Suppressor macrophage (primary cell): ENCODE measurements around the gene MMP2.

Experiments
- DNase-seq, 4 experiments: peaks; one replicate each; pipeline ENCODE4 v3.0.0-alpha.2; 2020 to 2022

The MMP2 gene

DNA sequence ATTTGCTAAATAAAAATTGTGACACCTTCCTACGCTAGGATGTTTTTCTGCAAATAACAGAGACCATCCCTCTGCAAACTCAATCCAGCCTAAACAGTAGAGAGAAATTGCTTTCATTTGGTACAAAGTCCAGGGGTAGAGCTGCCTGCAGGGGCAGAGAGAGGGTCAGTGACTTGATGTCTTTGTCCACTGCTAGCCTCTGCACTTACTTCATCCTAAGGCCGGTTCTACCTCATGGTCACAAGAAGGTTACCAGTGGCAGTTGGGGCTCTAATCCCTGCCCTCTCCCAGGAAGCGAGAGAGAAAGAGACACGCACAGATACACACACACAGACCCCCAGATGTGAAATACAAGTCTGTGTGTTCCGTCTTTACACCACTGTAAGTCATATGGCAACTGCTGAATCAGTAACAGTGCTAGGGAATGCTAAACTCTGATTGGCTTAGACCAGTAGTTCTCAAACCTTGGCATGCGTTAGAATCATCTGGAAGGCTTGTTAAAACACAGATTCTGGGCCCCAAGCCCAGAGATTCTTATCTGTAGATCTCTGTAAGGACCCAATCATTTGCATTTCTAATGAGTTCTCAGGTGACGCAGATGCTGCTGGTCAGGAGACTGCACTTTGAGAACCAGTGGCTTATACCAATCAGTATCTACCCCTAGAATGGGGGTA lies 16.8 kb downstream of the MMP2 start:
- no peak for DNase-seq

DNA sequence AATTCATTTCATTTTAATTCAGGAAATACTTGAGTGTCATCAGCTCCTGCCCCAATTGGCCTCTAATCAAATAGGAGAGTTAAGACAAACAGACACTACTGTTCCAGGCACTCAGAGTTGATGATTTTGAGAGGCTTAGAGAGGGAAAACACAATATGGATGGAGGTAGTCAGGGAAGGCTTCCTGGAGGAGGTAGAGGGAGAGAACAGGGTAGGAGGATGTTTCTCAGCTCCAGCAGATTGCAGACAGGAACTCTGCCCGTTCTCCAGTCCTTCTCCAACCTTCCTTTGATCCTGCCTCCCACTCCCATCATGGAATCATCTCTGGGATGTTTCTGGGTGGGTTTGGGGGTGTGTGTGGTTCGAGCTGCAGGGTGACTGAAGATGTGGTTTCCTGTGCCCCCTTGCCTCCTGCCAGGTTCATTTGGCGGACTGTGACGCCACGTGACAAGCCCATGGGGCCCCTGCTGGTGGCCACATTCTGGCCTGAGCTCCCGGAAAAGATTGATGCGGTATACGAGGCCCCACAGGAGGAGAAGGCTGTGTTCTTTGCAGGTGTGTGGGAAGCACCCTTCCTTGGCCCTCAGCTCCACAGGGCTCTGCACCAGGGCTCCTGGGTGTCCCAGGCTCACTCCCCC lies 17.6 kb downstream of the MMP2 start:
- DNase-seq = no peak

DNA sequence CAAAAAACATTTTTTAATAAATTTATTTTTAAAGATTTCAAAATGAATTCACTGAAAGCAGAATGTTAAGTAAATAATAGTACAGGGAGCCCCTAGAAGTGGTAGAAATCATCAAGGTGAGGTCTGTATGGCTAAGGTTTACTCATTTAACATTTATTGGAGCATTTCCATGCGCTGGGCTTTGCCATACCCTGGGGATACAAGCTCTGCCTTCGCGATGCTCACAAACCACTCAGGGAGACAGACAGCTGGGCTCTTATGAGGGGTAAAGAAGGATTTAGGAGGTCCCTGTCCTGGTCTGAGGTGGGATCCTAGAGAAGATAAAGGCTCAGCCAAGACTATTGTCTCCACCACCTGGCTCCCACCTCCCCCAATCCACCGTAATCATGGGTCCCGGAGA lies 18.6 kb downstream of the MMP2 start:
- DNase-seq = no peak

DNA sequence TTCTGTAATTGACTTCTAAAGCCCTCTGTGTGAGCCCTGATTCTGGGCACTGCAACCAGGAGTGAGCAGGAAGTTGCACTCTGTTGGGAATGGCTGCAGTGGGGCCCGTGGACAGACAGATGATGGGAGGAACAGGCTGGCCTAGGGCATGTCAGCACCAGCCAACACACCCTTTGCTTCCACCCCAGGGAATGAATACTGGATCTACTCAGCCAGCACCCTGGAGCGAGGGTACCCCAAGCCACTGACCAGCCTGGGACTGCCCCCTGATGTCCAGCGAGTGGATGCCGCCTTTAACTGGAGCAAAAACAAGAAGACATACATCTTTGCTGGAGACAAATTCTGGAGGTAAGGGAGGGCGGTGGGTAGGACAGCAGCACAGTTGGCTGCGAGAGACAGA lies 19.1 kb downstream of the MMP2 start:
- no peak for DNase-seq

DNA sequence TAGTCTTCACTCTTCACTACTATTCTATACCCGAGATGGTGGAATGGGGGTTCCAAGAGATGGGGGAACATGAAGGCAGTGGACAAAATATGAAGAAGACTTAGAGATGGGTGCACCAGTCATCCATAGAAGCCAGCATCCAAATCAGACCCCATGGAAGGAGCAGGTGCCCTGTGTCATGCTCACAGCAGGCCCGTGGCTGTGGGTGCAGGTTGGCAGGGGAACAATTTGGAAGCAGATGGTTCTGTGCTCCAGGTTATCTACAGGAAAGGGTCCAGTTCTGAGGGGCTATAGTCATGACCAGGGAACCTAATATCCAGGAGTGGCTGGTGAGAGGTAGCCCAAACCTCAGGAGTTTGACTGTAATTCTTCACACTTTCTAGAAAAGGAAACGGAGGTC lies 20.3 kb downstream of the MMP2 start:
- DNase-seq = no peak

DNA sequence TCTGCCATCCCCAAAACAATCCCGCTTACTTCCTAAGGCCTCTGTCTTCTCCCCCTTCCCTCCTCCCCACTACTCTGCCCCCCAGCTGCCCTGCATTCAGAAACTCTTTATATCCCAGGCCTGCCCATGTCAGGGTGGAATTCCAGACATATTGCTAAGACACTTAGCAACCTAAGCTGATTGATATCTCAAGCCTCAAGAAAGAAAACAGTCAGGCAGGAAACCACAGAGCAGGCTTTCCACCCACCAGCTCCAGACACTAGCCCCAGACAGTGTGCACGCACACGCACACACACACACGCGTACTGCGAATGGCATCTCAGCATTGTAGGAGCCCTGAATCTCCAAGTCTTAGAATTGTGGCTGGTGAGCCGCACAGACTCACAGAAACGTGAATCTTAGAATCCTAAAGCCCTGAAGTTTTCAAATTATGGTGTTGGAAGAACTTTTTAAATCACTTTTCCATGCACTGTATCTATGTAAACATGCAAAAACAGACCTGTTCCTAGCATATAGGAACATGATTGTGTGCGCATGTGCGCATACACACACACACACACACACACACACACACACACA lies 21.0 kb downstream of the MMP2 start:
- peak; percentile 60 to 68 (median 65) for DNase-seq

DNA sequence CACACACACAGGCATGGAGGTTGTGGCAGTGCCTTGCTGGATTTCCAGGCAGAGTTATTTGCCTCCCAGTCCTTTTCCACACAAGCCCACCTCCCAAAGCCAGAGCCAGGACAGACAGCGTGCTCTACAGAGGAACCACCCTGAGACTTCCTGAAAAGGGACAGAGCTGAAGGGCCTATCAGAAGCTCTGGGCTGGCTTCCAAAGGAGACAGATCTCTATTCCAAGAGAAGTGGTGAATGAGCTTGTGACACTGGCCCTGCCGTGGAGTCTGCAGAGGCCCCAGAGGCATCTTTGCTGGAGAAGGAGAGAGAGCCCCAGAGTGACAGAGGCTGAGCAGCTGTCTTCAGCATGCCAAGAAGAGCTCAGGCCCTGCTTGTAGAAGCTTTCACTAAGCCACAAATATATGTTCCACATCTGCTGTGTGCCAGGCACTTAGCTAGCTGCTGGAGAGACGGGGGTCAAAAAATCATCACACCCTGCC lies 21.6 kb downstream of the MMP2 start:
- peak; percentile 79 to 90 (median 86) for DNase-seq

DNA sequence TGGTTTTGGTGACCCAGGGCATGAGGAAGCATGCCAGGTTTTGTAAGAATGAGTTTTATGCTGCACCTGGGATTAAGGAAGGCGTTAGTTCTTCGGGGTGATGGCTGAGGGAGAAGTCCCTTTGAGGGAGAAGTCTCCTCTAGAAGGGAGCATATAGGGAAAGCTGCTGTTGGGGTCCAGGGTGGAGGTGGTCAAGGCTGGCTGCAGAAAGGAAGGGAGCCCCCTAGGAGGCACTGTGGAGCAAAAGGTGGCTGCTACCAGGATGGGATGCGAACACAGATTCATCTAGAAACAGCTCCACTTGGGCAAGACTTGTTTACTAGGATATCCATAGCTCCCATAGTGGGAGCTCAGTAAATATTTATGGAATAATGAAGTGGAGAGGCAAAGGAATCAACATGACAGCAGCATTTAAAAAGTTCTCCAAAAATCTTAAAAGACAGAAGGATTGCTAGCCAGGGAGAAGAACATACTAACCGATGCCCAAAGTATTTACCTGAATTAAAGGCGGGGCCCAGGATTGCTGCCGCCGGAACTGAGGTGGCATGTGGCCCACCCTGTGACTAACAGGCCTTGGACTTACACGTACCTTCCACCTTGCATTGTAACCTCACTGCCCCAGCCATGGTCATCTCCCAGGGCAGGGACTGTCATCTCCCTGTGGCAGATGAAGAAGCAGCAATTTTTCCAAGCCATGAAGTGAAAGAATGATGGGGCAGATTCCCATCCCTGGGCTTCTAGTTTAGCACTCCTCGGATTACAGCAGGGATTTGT lies 22.7 kb downstream of the MMP2 start:
- peak in 1 of 4 experiments; percentile 18 for DNase-seq

DNA sequence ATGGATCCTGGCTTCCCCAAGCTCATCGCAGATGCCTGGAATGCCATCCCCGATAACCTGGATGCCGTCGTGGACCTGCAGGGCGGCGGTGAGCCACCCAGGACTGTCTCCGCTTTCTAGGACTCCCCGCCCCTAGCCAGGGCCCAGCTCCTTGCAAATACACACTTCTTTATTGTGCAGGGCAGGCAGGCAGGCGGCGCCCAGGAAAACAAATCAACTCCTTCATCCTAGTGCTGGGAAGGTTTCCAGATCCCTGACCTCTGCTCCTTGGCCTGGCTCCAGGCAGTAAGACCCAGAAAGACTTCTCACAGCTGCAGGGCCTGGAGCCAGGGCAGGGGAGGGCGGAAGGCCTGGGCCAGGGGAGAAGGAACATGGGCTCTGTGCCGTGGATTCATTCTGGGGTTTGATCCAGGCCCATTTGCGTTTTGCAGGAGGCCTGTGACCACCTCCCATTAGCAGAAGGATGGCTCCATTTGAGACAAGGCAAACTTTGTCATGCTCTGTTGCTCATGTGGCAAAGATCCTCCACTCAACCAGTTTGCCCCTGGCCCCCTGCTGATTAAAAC lies 23.9 kb downstream of the MMP2 start:
- DNase-seq = no peak

DNA sequence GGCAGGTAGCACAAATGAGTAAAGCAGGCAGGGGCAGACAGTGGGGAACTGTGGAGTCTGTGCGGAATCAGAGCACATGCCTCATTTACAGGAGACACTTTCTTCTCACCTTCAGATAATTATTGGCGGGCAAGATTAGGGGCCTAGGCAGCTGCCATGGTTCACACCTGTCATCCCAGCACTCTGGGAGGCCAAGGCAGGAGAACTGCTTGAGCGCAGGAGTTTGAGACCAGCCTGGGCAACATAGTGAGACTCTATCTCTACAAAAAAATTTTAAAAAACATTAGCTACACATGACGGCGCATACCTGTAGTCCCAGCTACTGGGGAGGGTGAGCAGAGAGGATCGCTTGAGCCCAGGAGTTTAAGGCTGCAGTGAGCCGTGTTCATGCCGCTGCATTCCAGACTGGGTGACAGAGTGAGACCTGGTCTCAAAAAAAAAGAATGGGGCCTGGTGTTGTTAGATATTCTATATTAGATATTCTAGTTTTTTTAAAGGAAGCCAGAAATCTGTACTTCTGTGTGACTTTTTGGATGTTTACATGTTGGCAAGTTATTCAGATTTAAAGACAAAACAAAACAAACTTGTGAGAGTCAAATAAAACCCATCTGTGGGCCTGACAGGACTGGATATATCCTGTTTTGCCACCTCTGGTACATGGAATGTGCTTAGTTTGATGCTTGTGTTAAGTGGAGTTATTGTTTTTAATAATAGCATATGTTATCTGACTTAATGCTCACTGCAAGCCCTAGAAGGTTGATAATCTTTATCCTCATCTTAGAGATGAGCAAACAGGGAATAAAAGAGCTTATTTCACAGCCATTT lies 24.9 kb downstream of the MMP2 start:
- no peak for DNase-seq

DNA sequence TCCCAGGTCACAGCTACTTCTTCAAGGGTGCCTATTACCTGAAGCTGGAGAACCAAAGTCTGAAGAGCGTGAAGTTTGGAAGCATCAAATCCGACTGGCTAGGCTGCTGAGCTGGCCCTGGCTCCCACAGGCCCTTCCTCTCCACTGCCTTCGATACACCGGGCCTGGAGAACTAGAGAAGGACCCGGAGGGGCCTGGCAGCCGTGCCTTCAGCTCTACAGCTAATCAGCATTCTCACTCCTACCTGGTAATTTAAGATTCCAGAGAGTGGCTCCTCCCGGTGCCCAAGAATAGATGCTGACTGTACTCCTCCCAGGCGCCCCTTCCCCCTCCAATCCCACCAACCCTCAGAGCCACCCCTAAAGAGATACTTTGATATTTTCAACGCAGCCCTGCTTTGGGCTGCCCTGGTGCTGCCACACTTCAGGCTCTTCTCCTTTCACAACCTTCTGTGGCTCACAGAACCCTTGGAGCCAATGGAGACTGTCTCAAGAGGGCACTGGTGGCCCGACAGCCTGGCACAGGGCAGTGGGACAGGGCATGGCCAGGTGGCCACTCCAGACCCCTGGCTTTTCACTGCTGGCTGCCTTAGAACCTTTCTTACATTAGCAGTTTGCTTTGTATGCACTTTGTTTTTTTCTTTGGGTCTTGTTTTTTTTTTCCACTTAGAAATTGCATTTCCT lies 26.5 kb downstream of the MMP2 start:
- no peak for DNase-seq

DNA sequence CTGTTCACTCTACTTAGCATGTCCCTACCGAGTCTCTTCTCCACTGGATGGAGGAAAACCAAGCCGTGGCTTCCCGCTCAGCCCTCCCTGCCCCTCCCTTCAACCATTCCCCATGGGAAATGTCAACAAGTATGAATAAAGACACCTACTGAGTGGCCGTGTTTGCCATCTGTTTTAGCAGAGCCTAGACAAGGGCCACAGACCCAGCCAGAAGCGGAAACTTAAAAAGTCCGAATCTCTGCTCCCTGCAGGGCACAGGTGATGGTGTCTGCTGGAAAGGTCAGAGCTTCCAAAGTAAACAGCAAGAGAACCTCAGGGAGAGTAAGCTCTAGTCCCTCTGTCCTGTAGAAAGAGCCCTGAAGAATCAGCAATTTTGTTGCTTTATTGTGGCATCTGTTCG lies 27.1 kb downstream of the MMP2 start:
- peak in 3 of 4 experiments; percentile 18 to 47 (median 35) for DNase-seq

DNA sequence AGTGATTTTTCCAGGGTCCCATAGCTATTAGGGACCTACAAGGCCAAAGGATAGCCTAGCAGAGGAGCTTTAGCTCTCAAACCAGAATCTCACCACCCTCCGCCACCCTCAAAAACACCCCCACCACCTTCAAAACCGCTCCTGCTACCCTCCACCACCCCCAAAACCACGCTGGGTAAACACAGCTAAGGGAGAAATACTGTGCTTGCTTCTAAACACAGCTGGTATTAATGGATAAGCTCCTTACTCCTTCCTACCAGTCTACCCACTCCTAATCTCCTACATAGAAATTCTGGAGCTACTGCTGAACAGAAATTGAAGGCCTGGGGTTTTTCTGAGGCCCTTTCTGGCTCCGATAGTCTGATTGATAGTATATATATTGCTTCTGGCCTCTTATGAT lies 27.7 kb downstream of the MMP2 start:
- no peak for DNase-seq

DNA sequence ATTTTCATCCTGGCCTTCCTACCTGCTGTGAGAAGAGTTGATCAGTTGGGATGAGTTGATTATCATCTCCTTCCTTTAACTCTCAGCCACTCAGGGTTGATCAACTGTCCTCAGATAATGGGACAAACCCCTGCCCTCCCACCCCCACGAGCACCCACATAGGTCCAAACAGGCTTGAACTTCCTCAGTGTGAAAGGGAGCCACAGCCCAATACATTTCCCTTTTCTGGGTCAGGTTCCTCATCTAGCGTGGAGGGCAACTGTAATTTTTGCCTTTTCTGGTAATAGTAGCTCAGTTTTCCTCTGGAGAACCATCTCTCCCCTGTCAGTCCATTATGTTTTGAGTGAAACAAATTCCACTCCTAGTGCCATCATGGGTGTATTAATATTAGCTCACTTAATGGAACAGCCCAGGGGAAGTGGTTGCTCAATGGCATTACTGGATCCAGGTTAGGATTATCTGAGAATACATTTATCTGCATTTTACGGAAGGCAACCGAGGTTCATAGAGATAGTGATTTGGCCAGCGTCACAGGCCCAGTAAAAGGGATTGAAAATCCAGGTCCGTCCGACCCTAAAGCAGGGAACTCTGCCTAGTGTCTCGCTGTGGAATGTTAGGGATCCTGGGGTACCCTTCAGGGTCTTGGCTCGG lies 29.4 kb downstream of the MMP2 start:
- peak; percentile 75 to 88 (median 81) for DNase-seq

DNA sequence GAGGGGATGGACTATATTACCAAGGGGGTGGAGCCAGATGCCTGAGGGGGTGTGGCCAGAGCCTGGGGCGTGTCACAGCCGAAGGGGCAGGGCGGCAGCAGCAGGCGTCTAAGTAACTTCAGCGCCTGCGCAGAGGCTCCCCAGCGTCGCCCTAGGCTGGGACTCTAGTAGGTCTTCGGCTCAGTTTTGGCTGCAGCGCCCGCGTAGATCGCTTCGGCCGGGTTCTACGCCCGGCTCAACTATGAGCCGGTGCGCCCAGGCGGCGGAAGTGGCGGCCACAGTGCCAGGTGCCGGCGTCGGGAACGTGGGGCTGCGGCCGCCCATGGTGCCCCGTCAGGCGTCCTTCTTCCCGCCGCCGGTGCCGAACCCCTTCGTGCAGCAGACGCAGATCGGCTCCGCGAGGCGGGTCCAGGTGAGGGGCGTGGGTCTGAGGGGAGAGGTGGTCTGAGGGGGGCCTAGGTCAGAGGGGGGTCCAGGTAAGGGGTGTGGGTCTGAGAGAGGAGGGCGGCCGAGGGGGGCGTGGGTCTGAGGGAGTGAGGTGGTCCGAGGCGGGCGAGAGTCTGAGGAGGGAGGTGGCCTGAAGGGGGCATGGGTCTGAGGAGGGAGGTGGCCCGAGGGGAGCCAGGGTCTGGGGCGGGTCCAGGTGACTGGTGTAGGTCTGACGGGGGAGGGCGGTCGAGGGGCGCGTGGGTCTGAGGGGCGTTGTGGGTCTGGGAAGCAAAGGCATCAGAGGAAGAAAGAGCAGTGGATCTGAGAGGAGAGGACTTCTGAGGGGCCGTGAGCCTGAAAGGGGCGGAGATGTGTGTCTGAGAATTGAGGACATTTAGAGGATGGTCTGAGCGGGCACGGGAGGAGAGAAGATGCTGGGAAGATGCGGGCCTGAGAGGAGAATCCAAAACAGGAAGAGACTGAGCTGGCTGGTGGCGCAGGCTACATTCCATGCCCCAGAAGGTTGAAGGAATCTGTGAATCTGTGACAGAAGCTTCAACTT lies 30.2 kb downstream of the MMP2 start, which contains the start of gene LPCAT2:
Gene LPCAT2, plus strand, starts transcription at position 132 of the 991 bp plus-strand sequence. Its CDS starts 110 bp downstream, at position 242.
- DNase-seq = peak; percentile 88 to 95 (median 90)

DNA sequence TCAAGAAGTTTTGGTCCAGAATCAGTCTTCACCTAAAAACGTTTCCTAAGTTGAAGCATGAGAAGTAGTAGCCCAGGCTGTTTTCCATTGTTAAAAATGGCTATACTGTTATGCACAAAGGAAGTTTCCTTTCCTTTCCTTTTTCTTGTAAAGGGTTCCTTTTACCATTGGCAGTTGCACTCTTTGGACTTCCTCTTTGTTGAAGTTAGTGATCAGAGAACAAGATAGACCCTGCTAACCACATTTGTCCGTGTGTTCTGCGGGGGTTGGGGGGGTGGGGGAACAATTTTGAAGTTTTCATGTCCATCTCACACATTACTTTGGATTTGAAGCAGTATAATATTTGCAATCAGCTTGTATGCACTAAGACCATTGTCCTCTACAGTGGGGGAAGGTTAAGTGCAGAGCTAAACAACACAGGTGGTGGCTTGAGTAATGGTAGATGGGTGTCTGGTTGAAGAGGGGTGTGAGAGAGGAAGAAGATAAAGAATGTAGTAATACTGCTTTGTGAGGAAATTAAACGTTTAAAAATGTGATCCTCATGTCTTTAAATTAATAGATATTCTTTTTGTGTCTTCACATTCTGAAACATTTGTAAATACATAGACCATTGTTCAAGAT lies 31.3 kb downstream of the MMP2 start:
- peak in 3 of 4 experiments; percentile 40 to 66 (median 65) for DNase-seq

DNA sequence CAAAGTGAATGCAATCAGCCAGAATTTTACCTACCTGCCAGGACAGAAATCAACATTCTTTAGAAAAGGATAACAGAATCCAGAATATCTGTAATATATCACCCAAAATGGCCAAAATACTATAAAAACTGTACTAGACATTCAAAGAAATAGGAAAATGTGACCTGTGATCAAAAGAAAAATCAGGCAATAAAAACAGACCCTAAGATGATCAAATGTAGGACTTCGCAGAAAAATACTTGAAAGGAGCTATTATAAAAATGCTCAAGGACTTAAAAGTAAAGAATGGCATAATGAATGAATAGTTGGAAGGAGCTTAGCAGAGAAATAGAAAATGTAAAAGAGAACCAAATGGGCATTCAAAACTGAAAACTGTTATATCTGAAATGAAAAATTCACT lies 33.9 kb downstream of the MMP2 start:
- DNase-seq = no peak

DNA sequence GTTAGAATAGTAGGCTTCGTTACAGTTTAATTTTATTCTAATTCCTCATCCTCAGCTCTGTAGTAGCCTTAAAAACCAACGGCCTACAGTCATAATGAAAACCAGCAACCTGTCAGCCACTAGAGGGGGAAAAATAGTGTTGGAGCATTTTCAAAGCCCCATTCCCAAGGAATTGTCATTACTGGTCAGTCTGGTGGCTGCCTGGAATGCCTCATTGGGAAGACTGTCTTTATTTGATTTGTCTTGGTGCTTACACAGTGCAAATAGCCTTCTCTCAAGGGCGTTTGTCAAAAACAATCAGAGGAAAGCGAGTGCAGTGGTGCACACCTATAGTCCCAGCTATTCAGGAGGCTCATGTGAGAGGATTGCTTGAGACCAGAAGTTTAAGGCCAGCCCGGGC lies 34.6 kb downstream of the MMP2 start:
- DNase-seq = no peak

DNA sequence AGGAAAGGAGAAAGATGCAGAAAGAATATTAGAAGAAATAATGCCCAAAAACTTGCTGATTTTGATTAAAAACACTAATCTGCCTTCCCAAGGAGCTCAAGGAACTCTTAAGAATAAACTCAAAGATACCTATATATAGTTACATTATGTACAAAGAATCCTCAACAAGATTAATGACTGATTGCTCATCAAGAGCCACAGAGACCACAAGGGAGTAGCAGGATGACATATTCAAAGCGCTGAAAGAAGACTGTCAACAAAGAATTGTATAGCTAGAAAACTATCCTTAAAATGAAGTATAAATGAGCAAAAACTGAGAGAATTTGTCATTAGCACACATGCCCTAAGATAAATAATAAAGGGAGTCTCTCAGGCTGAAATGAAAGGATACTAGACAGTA lies 36.1 kb downstream of the MMP2 start:
- DNase-seq = no peak
